SKM-1 treated with dmso at 0.1 percent for 144 hours (cell line): ENCODE results near the gene GTF3C5.

Source experiments
- DNase-seq: peaks from one replicate; lab custom pipeline; 2025; ENCODE audit not compliant: unreplicated experiment; lab: John Stamatoyannopoulos, UW

Gene GTF3C5

GRCh38 chr9:133106511-133107244 is 75.9 kb downstream of the GTF3C5 start:
- DNase-seq: no peak

DNA sequence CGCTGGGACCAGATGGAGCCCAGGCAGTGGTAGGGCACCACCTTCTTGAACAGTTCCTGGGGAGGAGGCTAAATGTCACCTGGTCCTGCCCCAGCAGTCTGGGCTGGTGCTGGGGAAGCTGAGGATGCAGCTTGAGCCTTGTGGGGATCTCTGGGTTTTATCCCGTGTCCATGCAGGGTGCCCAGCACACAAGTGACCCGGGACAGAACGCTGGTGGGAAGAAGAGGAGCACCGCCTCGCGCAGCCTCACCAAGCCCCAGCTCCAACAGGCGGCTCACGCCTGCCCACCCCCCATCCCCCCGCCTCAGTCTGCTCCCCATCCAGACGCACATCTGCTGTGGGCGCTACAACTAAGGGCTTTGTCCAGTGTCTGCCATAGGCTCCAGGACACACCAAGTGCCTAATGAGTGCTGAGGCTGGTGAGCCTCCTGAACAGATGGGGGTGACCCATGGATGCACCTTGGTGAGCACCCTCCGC is 76.5 kb downstream of the GTF3C5 start:
- DNase-seq: no peak
